GM21619 (cell line): ENCODE results near the gene CAB39.

Experiments used
- ATAC-seq: cut with Tn5 transposase; IDR thresholded peaks from one replicate; pipeline ENCODE4 v1.9.1; 2021; ENCODE audit not compliant: unreplicated experiment

Gene CAB39

DNA sequence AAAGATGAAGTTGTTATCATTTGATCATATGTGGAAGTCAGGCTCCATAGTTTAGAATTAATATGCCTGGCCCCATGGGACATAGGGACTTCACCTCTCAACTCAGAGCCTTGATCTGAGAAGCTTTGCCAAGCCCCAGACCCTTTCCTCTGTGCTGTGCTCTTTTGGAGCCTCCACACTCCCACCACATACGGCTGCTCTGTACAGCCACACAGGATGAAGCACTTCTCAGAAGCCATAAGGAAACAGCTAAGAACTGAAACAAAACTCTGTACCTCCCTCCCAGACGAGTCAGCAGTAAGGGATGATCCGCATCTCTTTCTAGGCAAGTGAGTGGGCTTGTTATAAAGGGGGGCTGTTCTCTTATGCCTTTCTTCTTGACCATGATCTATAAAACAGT, 66.5 kb downstream of the CAB39 start:
- no peak for ATAC-seq

DNA sequence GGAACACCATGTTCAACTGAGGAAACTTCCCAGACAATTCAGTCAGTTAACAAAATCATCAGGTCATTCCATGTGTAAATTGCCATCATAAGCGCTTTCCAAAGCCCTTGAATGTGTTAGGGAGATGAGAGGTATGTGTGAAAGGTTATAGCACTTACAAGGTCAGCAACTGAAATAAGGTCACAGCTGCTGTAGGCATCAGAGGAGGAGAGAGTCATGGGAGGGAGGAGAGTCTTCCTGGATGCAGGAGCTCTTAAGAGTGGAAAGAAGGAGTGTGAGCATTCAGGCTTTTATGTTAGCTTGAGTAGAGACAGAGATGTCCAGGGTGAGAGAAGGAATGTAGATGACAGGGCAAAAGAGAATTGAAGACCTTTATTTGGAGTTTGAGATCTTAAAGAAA, 67.0 kb downstream of the CAB39 start:
- no peak for ATAC-seq

DNA sequence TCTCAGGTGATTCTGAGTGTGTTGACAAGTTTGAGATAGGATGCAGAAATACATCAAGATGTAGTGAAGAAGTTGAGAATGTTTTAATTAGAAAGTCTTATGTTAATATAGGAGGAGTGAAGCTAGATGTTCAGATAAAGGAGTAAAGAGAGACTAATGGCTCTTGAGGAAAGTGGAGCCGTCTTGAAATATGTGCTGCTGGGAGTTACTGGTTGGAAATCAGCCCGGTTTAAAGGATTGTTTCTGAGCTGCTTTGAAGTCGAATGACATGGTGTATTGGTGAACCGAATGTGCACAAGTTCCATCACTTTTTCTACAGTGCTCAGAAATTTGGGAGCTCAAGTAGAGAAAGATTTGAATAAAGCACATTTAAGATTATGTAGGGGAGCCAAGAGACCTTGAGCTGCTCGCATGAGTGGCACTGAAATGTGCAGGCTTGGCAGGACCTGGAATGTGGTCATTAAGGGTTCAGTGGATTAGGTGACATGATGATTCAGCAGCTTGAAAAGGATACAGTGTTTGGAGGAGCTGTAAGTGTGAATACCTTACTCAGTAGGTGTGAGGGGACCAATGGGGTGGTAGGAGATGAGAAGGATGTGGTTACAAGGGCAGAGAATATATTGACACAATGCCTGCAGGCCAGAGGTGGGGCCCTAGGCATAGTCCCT, 68.6 kb downstream of the CAB39 start:
- ATAC-seq = no peak

DNA sequence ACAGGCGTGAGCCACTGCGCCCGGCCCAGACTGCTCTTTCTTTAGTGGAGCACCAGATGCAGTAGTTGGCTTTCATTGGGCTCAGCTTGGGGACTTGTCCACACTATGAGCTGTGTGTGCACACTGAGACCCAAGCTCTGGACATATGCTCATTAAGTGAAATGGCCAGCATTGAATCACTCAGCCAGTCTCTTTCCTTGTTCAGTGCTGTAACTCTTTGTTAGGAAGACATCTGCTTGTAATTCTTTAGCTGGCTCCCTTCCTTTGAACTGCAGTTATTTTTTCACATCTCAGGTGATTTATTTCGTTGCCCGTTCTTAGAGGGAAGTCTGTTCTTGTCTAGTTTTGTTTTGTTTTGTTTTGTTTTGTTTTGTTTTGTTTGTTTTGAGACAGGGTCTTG, 70.5 kb downstream of the CAB39 start:
- no peak for ATAC-seq

DNA sequence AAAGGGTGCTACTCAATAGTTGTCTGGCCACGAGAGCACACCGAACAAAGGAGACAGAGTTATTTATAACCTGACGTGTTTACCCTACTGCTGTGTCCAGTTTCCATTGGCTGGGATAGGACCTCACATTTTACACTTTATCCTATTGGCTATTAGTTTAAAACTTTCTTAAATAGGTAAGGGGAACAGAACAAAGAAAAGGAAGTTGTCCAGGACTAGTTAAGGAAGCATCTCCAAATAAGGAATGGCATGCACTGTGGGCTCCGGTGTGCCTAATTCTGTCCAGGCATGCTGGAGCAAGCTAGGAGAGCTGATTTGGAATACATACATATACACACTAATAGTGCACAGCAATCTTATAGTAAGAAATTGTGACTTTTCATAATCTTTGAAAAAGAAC, 72.2 kb downstream of the CAB39 start:
- ATAC-seq = no peak

DNA sequence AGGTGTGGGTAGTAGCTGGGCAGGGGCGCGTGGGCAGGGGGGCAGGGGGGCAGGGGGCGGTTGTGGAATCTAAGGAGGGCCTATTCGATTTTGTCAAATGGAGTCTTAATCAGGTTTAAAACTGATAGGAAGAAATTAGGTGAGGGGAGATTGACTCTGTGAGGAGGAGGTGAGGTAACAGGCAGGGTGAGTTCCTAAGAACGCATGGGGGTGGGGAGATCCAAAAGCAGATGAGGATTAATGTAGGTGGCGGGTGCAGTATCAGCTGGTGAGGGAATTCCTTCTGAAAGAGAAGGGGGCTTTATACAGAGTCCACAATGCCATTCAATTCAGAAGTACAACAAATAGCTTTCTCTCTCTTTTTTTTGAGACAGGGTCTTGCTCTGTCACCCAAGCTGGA, 72.7 kb downstream of the CAB39 start:
- ATAC-seq = no peak

DNA sequence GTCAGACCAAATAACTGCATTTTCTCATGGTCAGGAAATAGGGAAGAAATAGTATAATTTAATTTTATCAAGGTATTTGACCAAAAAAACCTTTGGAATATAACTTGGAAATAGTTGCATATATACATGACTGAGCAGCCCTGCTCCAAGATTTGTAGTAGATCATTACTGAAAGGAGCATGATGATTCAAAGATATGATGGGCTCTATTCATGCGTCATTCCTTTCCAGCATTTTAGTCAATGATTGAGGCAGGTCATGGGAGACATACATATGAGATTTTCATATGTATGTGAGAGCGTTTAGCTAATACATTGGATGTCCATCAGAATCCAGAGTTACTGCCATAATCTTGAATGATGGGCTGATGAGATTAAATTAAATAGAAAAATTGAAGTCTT, 74.5 kb downstream of the CAB39 start:
- ATAC-seq = no peak

DNA sequence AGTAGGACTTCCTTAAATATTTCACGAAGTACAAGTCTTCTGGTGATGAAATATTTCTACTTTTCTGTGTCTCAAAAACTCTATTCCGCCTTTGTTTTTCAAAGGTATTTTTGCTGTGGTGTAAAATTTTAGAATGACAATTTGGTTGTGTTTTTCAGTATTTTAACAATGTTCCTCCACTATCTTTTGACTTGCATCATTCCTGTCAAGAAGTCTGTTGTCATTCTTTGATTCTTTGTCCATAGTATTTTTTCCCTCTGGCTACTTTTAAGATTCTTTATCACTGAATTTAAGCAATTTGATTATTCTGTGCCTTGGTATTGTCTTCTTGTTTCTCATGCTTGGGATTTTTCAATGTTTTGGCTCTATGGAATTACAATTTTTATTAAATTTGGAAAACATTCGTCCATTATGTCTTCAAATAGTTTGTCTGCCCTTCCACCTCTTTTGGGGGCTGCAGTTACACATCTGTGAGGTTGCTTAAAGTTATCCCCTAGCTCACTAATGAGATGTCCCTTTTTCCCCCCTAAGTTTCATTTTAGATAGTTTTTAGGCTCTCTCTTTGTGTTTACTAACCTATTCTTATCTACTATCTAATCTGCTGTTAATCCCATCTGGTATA, 76.0 kb downstream of the CAB39 start:
- ATAC-seq = no peak

DNA sequence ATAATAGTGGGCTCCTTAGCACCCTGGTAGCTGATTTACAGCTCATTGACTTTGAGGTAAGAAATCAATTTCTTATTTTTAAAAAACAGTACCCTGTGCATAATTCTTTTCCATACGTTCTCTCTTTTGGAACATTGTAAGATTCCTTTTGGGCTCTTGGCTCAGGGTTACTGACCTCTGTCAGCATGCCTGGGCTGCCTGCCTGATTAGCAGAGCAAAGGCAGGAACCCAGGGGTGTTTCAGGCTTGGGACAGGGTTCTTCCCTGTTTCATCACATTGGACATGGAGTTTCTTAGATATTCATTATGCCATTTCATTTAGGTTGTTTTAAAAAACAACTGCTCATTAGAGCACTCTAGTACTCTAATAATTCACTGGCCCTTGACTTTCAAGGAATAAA, 78.3 kb downstream of the CAB39 start:
- no peak for ATAC-seq

DNA sequence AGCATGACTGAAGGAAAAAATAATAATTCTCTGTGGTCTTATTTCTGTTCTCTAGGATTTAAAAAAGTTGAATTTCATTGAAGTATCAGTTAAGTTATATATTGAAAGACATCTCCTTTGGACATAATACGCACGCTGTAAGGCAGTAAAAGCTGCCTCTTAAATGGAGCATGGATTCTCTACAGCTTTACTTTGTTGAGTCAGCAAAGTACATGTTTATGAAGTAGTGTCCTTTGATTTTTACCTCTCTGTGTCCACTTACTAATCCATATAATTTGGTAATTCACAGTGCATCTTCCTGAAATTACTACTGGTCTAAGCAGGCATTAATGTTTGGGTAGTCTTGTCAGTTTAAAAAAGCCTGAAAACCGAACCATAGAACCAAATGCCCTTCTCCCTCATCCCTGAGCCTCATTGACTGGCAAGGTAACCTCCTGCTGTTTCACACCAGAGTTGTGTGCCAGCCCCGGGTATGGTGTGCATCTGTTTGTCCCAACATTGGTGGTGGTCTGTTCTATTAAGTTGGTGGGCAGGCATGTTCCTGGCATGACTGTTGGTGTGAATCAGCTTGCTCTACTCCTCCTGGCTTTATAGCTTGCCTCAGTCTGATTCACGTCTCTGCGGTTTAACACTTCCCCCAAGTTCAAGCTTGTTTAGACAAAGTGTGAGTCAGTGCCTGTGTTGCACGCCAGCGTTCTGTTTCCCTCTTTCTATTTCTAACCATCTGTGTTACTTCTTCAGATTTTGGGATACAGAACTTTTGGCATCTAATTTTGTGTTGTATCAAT, 81.1 kb downstream of the CAB39 start:
- ATAC-seq = peak; percentile 76

DNA sequence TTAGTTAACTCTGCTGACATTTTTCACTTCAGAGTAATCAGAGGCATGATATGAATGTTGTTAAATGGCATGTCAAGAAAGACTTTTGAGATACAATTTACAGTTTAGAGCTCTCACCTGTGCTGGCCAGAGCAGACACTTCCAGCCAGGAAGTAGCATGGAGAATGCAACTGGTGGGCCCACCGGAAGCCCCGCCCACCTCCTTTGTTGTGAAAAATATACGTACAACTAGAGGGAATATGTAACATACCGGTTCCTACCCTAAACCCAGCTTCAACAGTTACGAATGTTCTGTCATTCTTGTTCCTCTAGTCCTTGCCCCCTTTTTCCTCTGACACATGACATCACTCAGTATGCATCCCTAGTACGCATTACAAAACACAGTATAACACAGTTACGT, 81.9 kb downstream of the CAB39 start:
- ATAC-seq = no peak

DNA sequence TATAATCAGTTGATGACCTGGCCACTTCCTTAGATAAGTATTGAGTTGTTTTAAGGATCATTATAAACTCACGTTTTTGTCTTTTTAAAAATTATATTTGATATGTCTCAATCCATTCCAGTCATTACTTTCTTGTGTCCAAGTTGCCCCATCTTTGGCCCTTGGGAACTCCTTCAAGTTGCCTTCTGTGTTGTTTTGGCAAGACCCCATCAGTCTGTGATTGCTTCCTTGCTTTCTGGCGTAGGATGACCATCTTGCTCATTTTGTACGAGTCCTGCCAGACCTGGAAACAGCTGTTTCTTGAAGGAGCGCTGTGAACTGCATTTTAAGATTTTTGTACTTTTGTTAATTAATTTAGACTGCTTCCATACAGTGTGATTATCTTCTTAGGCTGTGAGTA, 83.2 kb downstream of the CAB39 start:
- ATAC-seq = no peak

DNA sequence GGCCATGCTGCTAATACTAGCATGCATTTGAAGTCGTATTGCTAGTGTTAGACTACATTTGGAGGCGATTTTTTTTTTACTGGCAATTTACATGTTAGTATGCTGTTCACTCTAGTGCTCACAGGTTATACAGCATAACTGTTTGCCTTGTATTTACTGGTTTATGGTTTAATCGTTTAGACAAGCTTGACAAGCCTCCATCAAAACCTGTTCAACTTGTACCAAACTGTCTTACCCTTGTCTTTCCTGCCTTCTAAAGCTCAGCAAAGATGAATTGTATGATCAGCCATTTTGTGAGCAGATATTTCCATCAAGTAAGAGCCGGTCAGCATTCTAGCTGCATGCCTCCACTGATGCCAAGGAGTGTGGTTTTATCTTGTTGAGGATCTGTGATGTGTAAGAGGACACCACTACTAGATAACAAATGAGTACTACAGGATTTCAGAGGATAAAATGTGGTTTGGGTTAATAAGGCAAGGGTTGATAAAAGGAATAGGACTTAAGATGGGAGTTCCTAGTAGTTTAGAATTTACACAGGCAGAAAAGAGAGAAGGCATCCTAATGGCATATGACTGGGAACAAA, 83.7 kb downstream of the CAB39 start:
- no peak for ATAC-seq

DNA sequence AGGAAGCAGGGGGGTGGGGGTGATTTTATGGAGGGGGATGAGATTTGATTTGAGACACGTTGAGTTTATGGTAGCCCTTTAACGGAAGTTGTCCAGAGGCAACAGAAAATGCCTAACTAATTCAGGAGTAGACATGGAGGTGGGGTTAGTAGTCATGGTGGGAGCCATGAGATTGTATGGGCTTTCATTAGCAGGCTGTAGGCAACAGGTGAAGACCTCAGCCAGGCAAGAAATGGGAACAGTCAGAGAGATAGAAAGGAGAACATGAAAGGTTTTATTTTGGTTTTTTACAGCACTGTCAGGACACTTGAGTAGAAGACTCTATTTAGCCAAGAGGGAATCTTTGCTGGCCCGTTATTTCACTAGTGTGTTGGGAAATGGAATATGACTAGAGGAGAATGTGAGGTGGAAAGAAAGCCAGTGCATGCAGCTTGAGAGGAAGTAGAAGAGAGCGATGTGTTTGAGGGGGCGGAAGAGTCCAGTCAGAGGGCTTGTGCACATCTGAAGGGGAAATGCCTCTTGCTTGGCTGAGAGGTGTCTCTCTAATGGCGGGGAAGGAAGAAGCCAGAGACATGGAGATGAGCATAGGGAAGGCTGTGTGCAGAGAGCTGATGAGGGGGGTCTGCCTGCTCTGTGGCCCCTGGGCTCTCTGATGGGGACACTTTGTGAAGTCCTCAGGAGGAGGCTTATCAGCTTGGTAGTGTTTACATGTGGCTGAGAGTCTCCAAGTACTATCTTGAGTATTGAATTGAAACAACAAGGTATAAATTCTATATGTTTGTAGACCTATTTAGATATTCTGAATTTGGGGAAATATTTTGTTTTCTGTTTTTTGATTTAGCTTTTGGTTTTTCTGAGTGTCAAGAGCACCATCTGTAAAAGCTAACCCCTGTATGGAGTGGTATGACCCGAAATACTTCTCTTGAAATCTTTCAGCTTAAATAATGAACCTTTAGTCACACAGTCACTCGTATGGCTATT, 85.2 kb downstream of the CAB39 start:
- no peak for ATAC-seq

DNA sequence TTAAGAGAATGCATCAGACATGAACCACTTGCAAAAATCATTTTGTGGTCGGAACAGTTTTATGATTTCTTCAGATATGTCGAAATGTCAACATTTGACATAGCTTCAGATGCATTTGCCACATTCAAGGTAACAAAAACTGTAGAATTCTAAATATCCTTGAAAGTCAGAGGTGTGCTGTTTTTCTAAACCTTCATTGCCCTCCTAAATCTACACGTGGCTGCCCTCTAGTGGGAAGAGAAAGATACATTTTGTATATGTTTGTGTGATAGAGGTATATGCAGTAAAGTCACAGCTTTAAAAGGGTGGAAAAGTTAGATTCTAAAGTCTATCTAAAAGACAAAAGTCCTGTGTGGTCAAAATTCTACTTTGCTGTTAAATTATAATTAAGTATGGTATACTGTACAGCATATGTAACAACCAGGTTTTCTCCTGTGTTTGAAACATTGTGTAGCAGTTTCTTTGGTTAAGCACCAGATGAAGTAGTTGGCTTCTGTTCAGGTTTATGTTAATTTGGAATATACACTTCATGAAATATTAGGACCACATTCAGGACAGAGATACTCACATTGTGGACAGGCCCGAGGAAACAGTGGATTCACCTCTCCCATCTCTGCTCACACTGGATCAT, 86.2 kb downstream of the CAB39 start:
- ATAC-seq = no peak

DNA sequence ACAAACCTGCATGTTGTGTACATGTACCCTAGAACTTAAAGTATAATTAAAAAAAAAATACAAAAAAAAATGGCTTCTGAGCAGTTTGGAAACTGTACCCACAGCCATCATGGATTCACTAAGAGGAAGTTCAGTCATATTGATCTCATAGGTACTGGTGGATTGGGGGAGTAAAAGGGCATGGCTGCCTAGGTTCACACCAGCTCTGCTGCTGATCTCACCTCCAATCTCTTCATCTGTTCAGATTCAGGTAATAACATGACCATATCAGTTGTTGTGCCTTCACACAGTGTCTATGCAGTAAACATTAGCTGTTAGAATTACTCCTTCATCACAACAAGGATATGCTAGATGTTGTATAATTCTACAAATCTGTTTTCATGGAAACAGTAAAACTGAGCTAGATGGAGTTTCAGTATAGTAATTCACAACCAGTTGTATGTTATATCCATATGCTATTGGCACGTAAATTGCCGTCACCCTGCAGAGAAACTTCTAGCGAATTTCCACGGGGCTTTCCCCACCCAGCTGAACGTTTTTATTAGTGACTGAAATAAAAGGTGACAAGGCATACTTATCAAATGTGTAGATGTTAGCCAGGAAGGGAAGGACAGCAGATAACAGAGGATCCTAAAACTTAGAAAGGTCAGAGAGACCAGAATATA, 92.8 kb downstream of the CAB39 start:
- no peak for ATAC-seq

DNA sequence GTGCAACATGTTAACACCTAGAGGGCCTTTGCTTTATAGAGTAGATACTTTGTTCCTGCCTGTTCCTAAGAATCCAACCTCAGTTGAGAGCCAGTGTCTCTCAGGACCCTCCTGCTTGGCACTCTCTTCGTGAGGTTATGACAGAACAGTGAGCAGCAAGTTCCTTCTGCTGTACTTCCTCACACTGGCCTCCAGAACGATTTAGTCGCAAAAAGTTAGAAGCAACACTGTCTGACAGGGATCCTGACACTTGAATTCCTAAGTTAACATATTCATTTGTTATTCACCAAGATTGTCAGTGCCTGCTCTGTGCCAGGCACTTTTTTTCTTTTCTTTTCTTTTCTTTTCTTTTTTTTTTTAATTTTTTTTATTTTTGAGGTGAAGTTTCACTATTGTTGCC, 95.1 kb downstream of the CAB39 start:
- ATAC-seq = no peak

DNA sequence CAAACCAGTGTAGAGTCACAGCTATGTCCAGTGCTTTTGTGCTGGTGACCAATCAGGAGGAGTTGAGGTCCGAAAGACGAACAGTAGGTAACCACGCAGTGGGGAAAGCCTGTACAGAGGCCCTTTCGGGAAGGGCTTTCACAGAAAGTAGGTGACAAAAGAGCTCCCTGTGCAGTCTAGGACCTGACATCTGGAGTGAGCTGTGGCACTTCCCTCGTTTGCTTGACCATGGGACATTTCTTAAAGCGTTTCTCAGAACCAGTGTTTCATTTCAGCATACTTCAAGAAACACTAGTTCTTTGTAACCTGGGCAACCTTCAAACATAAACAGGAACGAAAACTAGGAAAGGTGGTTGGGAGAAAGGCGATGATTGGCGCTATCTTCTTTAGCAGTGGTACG, 96.4 kb downstream of the CAB39 start:
- ATAC-seq = no peak

DNA sequence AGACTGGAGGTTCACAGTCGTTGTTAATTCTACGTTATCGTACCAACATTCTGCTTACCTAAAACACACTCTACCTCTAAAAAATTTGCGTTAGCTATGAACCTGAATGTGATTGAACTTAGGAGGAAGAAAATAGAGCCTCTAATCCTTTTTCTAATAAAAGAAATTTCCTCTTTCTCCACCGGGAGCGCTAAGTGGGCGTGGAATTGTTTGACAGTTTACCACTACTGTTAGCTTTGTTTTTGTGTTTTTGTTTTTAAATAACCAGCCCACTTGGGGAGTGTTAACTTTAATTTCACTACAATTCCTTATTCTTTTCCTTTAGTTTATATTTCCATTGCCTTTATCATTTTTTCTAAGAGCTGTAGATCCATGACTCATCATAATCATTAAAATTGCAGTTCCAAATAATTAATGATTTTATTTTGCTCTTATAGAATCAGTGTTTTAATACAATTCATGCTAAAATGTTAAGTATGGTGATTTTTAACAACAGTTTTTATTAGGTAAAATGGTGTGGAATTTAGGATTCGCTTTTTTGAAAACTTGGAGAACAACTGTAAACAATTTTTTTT, 97.1 kb downstream of the CAB39 start:
- ATAC-seq = no peak
